ENCODE data around the gene SKIDA1.

DNA sequence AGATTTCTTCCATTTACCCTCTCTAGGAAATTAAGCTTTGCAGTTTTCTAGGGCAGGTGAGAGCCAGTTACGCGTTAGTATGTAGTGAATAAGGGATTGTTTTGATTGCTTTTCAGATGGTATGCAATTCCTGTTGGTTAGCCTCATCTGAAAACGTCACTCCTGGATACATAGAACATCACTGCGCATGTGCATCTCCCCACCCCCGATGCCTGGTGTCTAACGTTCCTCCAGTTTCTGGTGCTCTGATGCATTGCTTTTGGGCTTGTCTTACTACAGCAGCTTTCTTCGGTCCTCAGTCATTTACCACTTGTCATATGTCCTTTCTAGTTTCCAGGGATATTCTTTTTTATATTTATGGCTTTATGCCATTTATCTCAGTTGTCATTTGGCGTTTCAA, 31.0 kb upstream of the SKIDA1 start:
- TF ChIP-seq, protein P1, sequence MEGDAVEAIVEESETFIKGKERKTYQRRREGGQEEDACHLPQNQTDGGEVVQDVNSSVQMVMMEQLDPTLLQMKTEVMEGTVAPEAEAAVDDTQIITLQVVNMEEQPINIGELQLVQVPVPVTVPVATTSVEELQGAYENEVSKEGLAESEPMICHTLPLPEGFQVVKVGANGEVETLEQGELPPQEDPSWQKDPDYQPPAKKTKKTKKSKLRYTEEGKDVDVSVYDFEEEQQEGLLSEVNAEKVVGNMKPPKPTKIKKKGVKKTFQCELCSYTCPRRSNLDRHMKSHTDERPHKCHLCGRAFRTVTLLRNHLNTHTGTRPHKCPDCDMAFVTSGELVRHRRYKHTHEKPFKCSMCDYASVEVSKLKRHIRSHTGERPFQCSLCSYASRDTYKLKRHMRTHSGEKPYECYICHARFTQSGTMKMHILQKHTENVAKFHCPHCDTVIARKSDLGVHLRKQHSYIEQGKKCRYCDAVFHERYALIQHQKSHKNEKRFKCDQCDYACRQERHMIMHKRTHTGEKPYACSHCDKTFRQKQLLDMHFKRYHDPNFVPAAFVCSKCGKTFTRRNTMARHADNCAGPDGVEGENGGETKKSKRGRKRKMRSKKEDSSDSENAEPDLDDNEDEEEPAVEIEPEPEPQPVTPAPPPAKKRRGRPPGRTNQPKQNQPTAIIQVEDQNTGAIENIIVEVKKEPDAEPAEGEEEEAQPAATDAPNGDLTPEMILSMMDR (IDR thresholded peaks at IDR 0.05; ENCODE audit: insufficient read depth, low read length), result no peak
- TF ChIP-seq, protein P2, sequence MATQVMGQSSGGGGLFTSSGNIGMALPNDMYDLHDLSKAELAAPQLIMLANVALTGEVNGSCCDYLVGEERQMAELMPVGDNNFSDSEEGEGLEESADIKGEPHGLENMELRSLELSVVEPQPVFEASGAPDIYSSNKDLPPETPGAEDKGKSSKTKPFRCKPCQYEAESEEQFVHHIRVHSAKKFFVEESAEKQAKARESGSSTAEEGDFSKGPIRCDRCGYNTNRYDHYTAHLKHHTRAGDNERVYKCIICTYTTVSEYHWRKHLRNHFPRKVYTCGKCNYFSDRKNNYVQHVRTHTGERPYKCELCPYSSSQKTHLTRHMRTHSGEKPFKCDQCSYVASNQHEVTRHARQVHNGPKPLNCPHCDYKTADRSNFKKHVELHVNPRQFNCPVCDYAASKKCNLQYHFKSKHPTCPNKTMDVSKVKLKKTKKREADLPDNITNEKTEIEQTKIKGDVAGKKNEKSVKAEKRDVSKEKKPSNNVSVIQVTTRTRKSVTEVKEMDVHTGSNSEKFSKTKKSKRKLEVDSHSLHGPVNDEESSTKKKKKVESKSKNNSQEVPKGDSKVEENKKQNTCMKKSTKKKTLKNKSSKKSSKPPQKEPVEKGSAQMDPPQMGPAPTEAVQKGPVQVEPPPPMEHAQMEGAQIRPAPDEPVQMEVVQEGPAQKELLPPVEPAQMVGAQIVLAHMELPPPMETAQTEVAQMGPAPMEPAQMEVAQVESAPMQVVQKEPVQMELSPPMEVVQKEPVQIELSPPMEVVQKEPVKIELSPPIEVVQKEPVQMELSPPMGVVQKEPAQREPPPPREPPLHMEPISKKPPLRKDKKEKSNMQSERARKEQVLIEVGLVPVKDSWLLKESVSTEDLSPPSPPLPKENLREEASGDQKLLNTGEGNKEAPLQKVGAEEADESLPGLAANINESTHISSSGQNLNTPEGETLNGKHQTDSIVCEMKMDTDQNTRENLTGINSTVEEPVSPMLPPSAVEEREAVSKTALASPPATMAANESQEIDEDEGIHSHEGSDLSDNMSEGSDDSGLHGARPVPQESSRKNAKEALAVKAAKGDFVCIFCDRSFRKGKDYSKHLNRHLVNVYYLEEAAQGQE (IDR thresholded peaks at IDR 0.05; ENCODE audit: insufficient replicate concordance, low read depth), result no peak
- TF ChIP-seq POLR2AphosphoS5 (IDR thresholded peaks at IDR 0.05; ENCODE audit: low read depth) (no peak), GABPA (IDR thresholded peaks at IDR 0.05; ENCODE audit: low read depth) (no peak), SPI1 (IDR thresholded peaks at IDR 0.05; ENCODE audit: borderline replicate concordance, low read depth) (no peak)
